Naive thymus-derived CD4-positive, alpha-beta T cell (primary cell): ENCODE data around the gene GRAMD4. TPM values are rescaled to one million over a fixed set of nuclear protein-coding genes. Genes with fewer than 3 reads are reported as not detected.
A peak's percentile ranks its signal among the peaks of the same experiment; 100 is the strongest.

Source experiments
- ATAC-seq: fragments of 150-1000 bp; cut with Tn5 transposase; 2 replicates; pipeline ENCODE4 v1.10.0; 2021; ENCODE audit warnings: mild to moderate bottlenecking, moderate library complexity
- CTCF ChIA-PET: fragments of 350-600 bp; sonication (Branson Sonifier 250); formaldehyde crosslinking; loops from one replicate; lab custom pipeline; 2021; ENCODE audit warnings: antibody characterized with exemption; lab: Charles Lee
- POLR2A ChIA-PET: fragments of 350-600 bp; sonication (Branson Sonifier 250); formaldehyde crosslinking; loops from one replicate; lab custom pipeline; 2021; ENCODE audit warnings: antibody characterized with exemption, inconsistent platforms; lab: Charles Lee
- DNase-seq, 9 donors: peaks; one replicate each; pipeline versions ENCODE4 v3.0.0 to v3.0.0-alpha.2; 2020 to 2022; ENCODE audit warnings: mixed read lengths in 1 of 9
- H3K27ac ChIP-seq: one replicate; pipeline ENCODE4 v1.7.0; 2013; ENCODE audit warnings: mild to moderate bottlenecking, low read depth, low read length, moderate library complexity
- H3K27me3 ChIP-seq, 2 donors: one replicate each; pipeline ENCODE4 v1.7.0; 2013; ENCODE audit warnings: low read length in 2 of 2, mild to moderate bottlenecking in 2 of 2, moderate library complexity in 2 of 2; ENCODE audit not compliant: control insufficient read depth in 2 of 2, insufficient read depth in 2 of 2
- H3K36me3 ChIP-seq, 3 experiments: 1 replicate in 2 of 3; 2 replicates in 1 of 3; pipeline ENCODE4 v1.7.0; 2013; ENCODE audit warnings: low read length in 3 of 3, mild to moderate bottlenecking in 3 of 3, moderate library complexity in 1 of 3; ENCODE audit not compliant: insufficient read depth in 3 of 3, control insufficient read depth in 2 of 3
- H3K4me1 ChIP-seq, 2 donors: one replicate each; pipeline ENCODE4 v1.7.0; 2013; ENCODE audit warnings: low read length in 2 of 2, mild to moderate bottlenecking in 2 of 2, moderate library complexity in 1 of 2; ENCODE audit not compliant: control insufficient read depth in 2 of 2, insufficient read depth in 2 of 2
- H3K4me3 ChIP-seq: 2 replicates; pipeline ENCODE4 v1.7.0; 2013; ENCODE audit warnings: mild to moderate bottlenecking, low read length
- H3K9me3 ChIP-seq, 3 experiments: 1 replicate in 2 of 3; 2 replicates in 1 of 3; pipeline ENCODE4 v1.7.0; 2013; ENCODE audit warnings: low read length in 3 of 3; ENCODE audit not compliant: control insufficient read depth in 2 of 3
- H3K27ac Mint-ChIP-seq, 9 donors: one replicate each; pipeline ENCODE4 v1.8.0; 2020 to 2022; ENCODE audit warnings: mixed read lengths in 9 of 9, mild to moderate bottlenecking in 8 of 9, moderate library complexity in 5 of 9, inconsistent platforms in 2 of 9
- H3K27me3 Mint-ChIP-seq, 5 donors: one replicate each; pipeline ENCODE4 v1.8.0; 2021 to 2022; ENCODE audit warnings: mixed read lengths in 5 of 5, mild to moderate bottlenecking in 1 of 5
- H3K36me3 Mint-ChIP-seq, 5 donors: one replicate each; pipeline ENCODE4 v1.8.0; 2020 to 2022; ENCODE audit warnings: mixed read lengths in 5 of 5, mild to moderate bottlenecking in 3 of 5, inconsistent platforms in 1 of 5
- H3K4me1 Mint-ChIP-seq, 7 donors: one replicate each; pipeline ENCODE4 v1.8.0; 2020 to 2022; ENCODE audit warnings: mixed read lengths in 7 of 7, mild to moderate bottlenecking in 3 of 7, inconsistent platforms in 1 of 7
- H3K4me3 Mint-ChIP-seq, 10 donors: one replicate each; pipeline ENCODE4 v1.8.0; 2020 to 2022; ENCODE audit warnings: mild to moderate bottlenecking in 10 of 10, mixed read lengths in 10 of 10, moderate library complexity in 6 of 10, inconsistent platforms in 2 of 10
- H3K9me3 Mint-ChIP-seq, 11 donors: one replicate each; pipeline ENCODE4 v1.8.0; 2020 to 2022; ENCODE audit warnings: mixed read lengths in 11 of 11, mild to moderate bottlenecking in 4 of 11, inconsistent platforms in 1 of 11, moderate library complexity in 1 of 11
- intact Hi-C, 2 donors: fragments of 100-400 bp; cut with micrococcal nuclease; formaldehyde crosslinking; loops; one replicate each; pipeline ENCODE4 v1.15.1; 2023
- polyA plus RNA-seq, 2 donors: library from polyadenylated mRNA; unstranded; fragments of 300-500 nt; fragmentation: Illumina TruSeq; gene quantifications; one replicate each; pipeline ENCODE4 v1.2.3, GENCODE V29; 2021
- total RNA-seq, 6 experiments: library from RNA in 5 of 6; stranded (reverse) in 5 of 6; gene quantifications; 1 replicate in 5 of 6; 2 replicates in 1 of 6; pipeline ENCODE4 v1.2.3 and lab custom pipeline; 2021 to 2026

Gene GRAMD4
- total and polyA plus RNA-seq, 7 experiments from 2014 or later = 2.1 to 48.5 (median 14.8) TPM

GRCh38 chr22:46584081-46584921 is 35.9 kb upstream of the GRAMD4 start:
- H3K27ac Mint-ChIP-seq = peak overlapping the region in 1 of 9 donors; percentile 19
- DNase-seq (no peak), ATAC-seq (no peak)
- no peaks in the 10 kb centered on the region for H3K27me3 Mint-ChIP-seq
- peaks cover 28 to 45% (median 30%) of the 10 kb centered on the region in 7 donors for H3K4me1 Mint-ChIP-seq
- H3K9me3 ChIP-seq = no peaks in the 10 kb centered on the region
- H3K27me3 ChIP-seq = no peaks in the 10 kb centered on the region
- H3K27ac ChIP-seq = no peak overlapping the region
- POLR2A ChIA-PET = no interaction called here
- H3K9me3 Mint-ChIP-seq = no peaks in the 10 kb centered on the region
- H3K4me3 Mint-ChIP-seq = no peak overlapping the region
- H3K36me3 ChIP-seq = no peaks in the 10 kb centered on the region
- CTCF ChIA-PET = no interaction called here
- no peaks in the 10 kb centered on the region for H3K36me3 Mint-ChIP-seq
- intact Hi-C loops = no loop called here
- peaks cover 10 to 15% of the 10 kb centered on the region in 2 donors for H3K4me1 ChIP-seq
- H3K4me3 ChIP-seq = no peak overlapping the region

- Mint-ChIP-seq H3K36me3 (no peaks in the 10 kb centered on the region), H3K27me3 (no peaks in the 10 kb centered on the region), H3K9me3 (no peaks in the 10 kb centered on the region), H3K4me1 (peaks cover 19 to 41% (median 22%) of the 10 kb centered on the region in 7 donors), H3K4me3 (peak overlapping the region in 1 of 10 donors; percentile 7), H3K27ac (no peak overlapping the region)
- CTCF ChIA-PET = no interaction called here
- POLR2A ChIA-PET = no interaction called here
- Histone ChIP-seq H3K27me3 (no peaks in the 10 kb centered on the region), H3K9me3 (no peaks in the 10 kb centered on the region), H3K4me1 (peaks cover 10 to 15% of the 10 kb centered on the region in 2 donors), H3K4me3 (no peak overlapping the region), H3K36me3 (no peaks in the 10 kb centered on the region), H3K27ac (no peak overlapping the region)
- ATAC-seq = no peak
- no peak for DNase-seq
- intact Hi-C loops = no loop called here
These were observed 34.7 kb upstream of the GRAMD4 start for GRCh38 chr22:46585340-46586122.

GRCh38 chr22:46586123-46586519 is 34.1 kb upstream of the GRAMD4 start:
- intact Hi-C loops = no loop called here
- Histone ChIP-seq H3K27ac (no peak overlapping the region), H3K9me3 (no peaks in the 10 kb centered on the region), H3K4me3 (no peak overlapping the region), H3K4me1 (peaks cover 10 to 15% of the 10 kb centered on the region in 2 donors), H3K27me3 (no peaks in the 10 kb centered on the region), H3K36me3 (no peaks in the 10 kb centered on the region)
- CTCF ChIA-PET = no interaction called here
- H3K36me3 Mint-ChIP-seq = no peaks in the 10 kb centered on the region
- H3K27ac Mint-ChIP-seq = no peak overlapping the region
- POLR2A ChIA-PET = no interaction called here
- H3K4me3 Mint-ChIP-seq = no peak overlapping the region
- DNase-seq = no peak
- H3K4me1 Mint-ChIP-seq = peaks cover 18 to 44% (median 20%) of the 10 kb centered on the region in 7 donors
- no peaks in the 10 kb centered on the region for H3K9me3 Mint-ChIP-seq
- ATAC-seq = no peak
- no peaks in the 10 kb centered on the region for H3K27me3 Mint-ChIP-seq

- ATAC-seq = no peak
- no peak overlapping the region for H3K27ac ChIP-seq
- H3K4me1 ChIP-seq = peaks cover 10 to 11% of the 10 kb centered on the region in 2 donors
- no peaks in the 10 kb centered on the region for H3K27me3 Mint-ChIP-seq
- ChIA-PET POLR2A (no interaction called here), CTCF (no interaction called here)
- H3K9me3 Mint-ChIP-seq = no peaks in the 10 kb centered on the region
- H3K36me3 Mint-ChIP-seq = no peaks in the 10 kb centered on the region
- no peaks in the 10 kb centered on the region for H3K27me3 ChIP-seq
- peaks cover 14 to 42% (median 15%) of the 10 kb centered on the region in 7 donors for H3K4me1 Mint-ChIP-seq
- no peaks in the 10 kb centered on the region for H3K9me3 ChIP-seq
- peak overlapping the region in 2 of 10 donors; percentile 73 to 82 for H3K4me3 Mint-ChIP-seq
- H3K4me3 ChIP-seq = no peak overlapping the region
- DNase-seq = no peak
- intact Hi-C loops = no loop called here
- H3K36me3 ChIP-seq = no peaks in the 10 kb centered on the region
- H3K27ac Mint-ChIP-seq = peak overlapping the region in 3 of 9 donors; percentile 28 to 83 (median 54)
These were observed 33.6 kb upstream of the GRAMD4 start for GRCh38 chr22:46586531-46587011.

GRCh38 chr22:46587061-46587460 is 33.1 kb upstream of the GRAMD4 start:
- peak overlapping the region in 5 of 9 donors; percentile 21 to 83 (median 48) for H3K27ac Mint-ChIP-seq
- intact Hi-C loops = no loop called here
- no peaks in the 10 kb centered on the region for H3K27me3 Mint-ChIP-seq
- ATAC-seq (peak; percentile 45), DNase-seq (no peak)
- peak overlapping the region in 5 of 10 donors; percentile 27 to 82 (median 67) for H3K4me3 Mint-ChIP-seq
- POLR2A ChIA-PET = no interaction called here
- peaks cover 11 to 13% of the 10 kb centered on the region in 2 donors for H3K4me1 ChIP-seq
- peaks cover 13 to 40% (median 16%) of the 10 kb centered on the region in 7 donors for H3K4me1 Mint-ChIP-seq
- H3K27ac ChIP-seq = no peak overlapping the region
- CTCF ChIA-PET = no interaction called here
- H3K27me3 ChIP-seq = no peaks in the 10 kb centered on the region
- no peaks in the 10 kb centered on the region for H3K9me3 ChIP-seq
- H3K36me3 Mint-ChIP-seq = no peaks in the 10 kb centered on the region
- no peaks in the 10 kb centered on the region for H3K36me3 ChIP-seq
- no peak overlapping the region for H3K4me3 ChIP-seq
- no peaks in the 10 kb centered on the region for H3K9me3 Mint-ChIP-seq

GRCh38 chr22:46587492-46588278 is 32.5 kb upstream of the GRAMD4 start:
- no peaks in the 10 kb centered on the region for H3K27me3 ChIP-seq
- Mint-ChIP-seq H3K27me3 (no peaks in the 10 kb centered on the region), H3K4me3 (peak overlapping the region in 7 of 10 donors; percentile 2 to 82 (median 49)), H3K36me3 (no peaks in the 10 kb centered on the region), H3K27ac (peak overlapping the region in 6 of 9 donors; percentile 19 to 83 (median 46)), H3K9me3 (no peaks in the 10 kb centered on the region), H3K4me1 (peaks cover 12 to 44% (median 21%) of the 10 kb centered on the region in 7 donors)
- DNase-seq (no peak), ATAC-seq (peak; percentile 80)
- H3K4me3 ChIP-seq = no peak overlapping the region
- no peaks in the 10 kb centered on the region for H3K36me3 ChIP-seq
- ChIA-PET CTCF (no interaction called here), POLR2A (interaction anchor here (1.3 kb wide), 1 partner anchor 24 kb away, joined by 3 read pairs; no protein-coding TSS in a partner anchor)
- no peaks in the 10 kb centered on the region for H3K9me3 ChIP-seq
- H3K4me1 ChIP-seq = peaks cover 13 to 18% of the 10 kb centered on the region in 2 donors
- intact Hi-C loops = no loop called here
- no peak overlapping the region for H3K27ac ChIP-seq
